Hepatocyte (in vitro differentiated cells): Measurements from ENCODE around the gene SNX5.

Experiments
- EZH2 ChIP-seq: fragments of 200-600 bp; sonication (generic); IDR thresholded peaks from 2 replicates; pipeline ENCODE4 v1.6.1; 2016; ENCODE audit warnings: antibody characterized with exemption, mild to moderate bottlenecking, borderline replicate concordance
- TF ChIP-seq, protein P1 (sequence below): fragments of 200-600 bp; sonication (generic); IDR thresholded peaks from 2 replicates; pipeline ENCODE4 v1.5.1; 2016; ENCODE audit warnings: antibody characterized with exemption, mild to moderate bottlenecking; ENCODE audit not compliant: poor library complexity

DNA sequence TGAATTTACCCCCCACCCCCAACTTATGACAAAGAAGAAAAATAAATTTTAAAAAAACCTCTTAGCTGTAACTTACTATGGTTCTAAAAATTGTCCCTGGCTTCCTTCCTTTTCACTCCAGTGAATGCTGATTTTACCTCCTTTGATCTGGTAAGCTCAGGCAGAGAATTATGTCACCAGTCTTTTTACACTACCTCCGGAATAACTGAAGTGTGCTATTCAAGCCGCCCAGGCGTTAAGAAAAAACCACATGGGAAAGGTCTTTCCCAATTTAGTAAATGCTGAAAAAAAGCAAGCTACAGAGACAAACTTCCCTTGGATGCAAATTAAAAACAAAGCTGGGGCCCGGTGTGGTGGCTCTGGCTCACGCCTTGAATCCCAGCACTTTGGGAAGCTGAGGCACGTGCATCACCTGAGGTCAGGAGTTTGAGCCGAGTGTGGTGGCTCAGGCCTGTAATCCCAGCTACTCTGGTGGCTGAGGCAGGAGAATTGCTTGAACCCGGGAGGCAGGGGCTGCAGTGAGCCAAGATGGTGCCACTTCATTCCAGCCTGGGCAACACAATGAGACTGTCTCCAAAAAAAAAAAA lies 12.4 kb downstream of the SNX5 start:
- TF ChIP-seq, protein P1, sequence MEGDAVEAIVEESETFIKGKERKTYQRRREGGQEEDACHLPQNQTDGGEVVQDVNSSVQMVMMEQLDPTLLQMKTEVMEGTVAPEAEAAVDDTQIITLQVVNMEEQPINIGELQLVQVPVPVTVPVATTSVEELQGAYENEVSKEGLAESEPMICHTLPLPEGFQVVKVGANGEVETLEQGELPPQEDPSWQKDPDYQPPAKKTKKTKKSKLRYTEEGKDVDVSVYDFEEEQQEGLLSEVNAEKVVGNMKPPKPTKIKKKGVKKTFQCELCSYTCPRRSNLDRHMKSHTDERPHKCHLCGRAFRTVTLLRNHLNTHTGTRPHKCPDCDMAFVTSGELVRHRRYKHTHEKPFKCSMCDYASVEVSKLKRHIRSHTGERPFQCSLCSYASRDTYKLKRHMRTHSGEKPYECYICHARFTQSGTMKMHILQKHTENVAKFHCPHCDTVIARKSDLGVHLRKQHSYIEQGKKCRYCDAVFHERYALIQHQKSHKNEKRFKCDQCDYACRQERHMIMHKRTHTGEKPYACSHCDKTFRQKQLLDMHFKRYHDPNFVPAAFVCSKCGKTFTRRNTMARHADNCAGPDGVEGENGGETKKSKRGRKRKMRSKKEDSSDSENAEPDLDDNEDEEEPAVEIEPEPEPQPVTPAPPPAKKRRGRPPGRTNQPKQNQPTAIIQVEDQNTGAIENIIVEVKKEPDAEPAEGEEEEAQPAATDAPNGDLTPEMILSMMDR: no peak
- no peak for TF ChIP-seq EZH2
